SH-SY5Y (cell line): ENCODE results near the gene INTS12.

ENCODE experiments used
- GATA2 ChIP-seq: IDR thresholded peaks from 2 replicates; pipeline ENCODE4 v1.6.1; 2011; ENCODE audit warnings: mild to moderate bottlenecking, low read depth, low read length
- GATA3 ChIP-seq: IDR thresholded peaks from 2 replicates; pipeline ENCODE4 v1.6.1; 2011; ENCODE audit warnings: low read depth, mild to moderate bottlenecking, low read length, moderate library complexity

DNA sequence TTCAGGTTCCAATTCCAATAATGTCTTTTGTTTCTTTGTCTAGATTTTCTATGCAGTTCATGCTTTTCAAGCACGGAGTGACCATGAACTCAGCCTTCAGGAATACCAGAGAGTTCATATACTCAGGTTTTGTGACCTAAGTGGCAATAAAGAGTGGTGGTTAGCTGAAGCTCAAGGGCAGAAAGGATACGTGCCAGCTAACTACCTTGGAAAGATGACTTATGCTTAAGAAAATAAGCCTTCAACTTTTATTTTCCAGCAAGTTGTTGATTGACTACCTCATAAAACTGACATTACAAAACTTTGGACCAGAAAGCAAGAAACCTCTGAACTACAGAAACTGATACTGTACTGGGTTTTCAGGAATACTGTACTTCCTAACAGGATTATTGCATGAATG is 30.8 kb downstream of the INTS12 start:
- TF ChIP-seq GATA2 (no peak), GATA3 (no peak)
